Kidney (tissue), 14 donors: ENCODE measurements around the gene JAK1. TPM values are rescaled to one million over a fixed set of nuclear protein-coding genes. Genes with fewer than 3 reads are reported as not detected.

Experiments
- DNase-seq, 5 donors: peaks; one replicate each; pipeline ENCODE4 v3.0.0-alpha.2; 2013 to 2020
- FAIRE-seq: peaks from 2 replicates; lab custom pipeline; 2012; peaks lifted over from hg19 to GRCh38; lab: Jason Lieb, UNC
- H3K27ac ChIP-seq, 2 donors: one replicate each; pipeline ENCODE4 v1.7.0; 2013; ENCODE audit warnings: low read depth in 2 of 2, low read length in 2 of 2, inconsistent platforms in 1 of 2
- H3K27me3 ChIP-seq: one replicate; pipeline ENCODE4 v1.7.1; 2013; ENCODE audit warnings: low read length, inconsistent platforms; ENCODE audit not compliant: control insufficient read depth, insufficient read depth
- H3K36me3 ChIP-seq, 3 donors: one replicate each; pipeline versions ENCODE4 v1.7.0 to v1.7.1; 2013; ENCODE audit warnings: low read length in 3 of 3, control low read depth in 1 of 3, inconsistent platforms in 1 of 3; ENCODE audit not compliant: insufficient read depth in 3 of 3, control insufficient read depth in 2 of 3
- H3K4me1 ChIP-seq, 3 donors: one replicate each; pipeline versions ENCODE4 v1.7.0 to v1.7.1; 2013; ENCODE audit warnings: low read length in 3 of 3, inconsistent platforms in 1 of 3, low read depth in 1 of 3; ENCODE audit not compliant: control insufficient read depth in 2 of 3, insufficient read depth in 2 of 3
- H3K4me3 ChIP-seq, 3 donors: one replicate each; pipeline versions ENCODE4 v1.7.0 to v1.8.1; 2013; ENCODE audit warnings: low read length in 3 of 3, control low read depth in 1 of 3, inconsistent platforms in 1 of 3
- H3K9ac ChIP-seq, 3 donors: one replicate each; pipeline versions ENCODE4 v1.7.0 to v1.7.1; 2013; ENCODE audit warnings: low read length in 3 of 3, control low read depth in 1 of 3, inconsistent platforms in 1 of 3
- H3K9me3 ChIP-seq, 3 donors: one replicate each; pipeline versions ENCODE4 v1.7.0 to v1.7.1; 2013; ENCODE audit warnings: low read length in 3 of 3, control low read depth in 1 of 3, inconsistent platforms in 1 of 3; ENCODE audit not compliant: control insufficient read depth in 2 of 3, insufficient read depth in 1 of 3
- intact Hi-C: fragments of 100-400 bp; cut with DNase I; formaldehyde crosslinking; loops from one replicate; pipeline ENCODE4 v1.11.1; 2022
- polyA plus RNA-seq: library from polyadenylated mRNA; stranded (reverse); fragments of 350-450 nt; fragmentation: Illumina TruSeq; extraction: RNeasy Lipid Tissue Mini Kit (QIAGEN cat#74804); gene quantifications from one replicate; pipeline ENCODE4 v1.2.3, GENCODE V29; 2014; ENCODE audit warnings: low read depth, low replicate concordance; ENCODE audit not compliant: insufficient read depth
- total RNA-seq: library from RNA; stranded (reverse); fragmentation: NEBNext Ultra II Directional; extraction: Animal tissue kit (Norgen Biotek cat#: 25700); gene quantifications from one replicate; pipeline ENCODE4 v1.2.1, GENCODE V29; 2021
- TF ChIP-seq, protein P1 (sequence below): IDR thresholded peaks from 3 replicates; pipeline ENCODE4 v1.5.1; 2012; ENCODE audit warnings: mild to moderate bottlenecking, moderate library complexity, borderline replicate concordance; ENCODE audit not compliant: insufficient read depth; ENCODE audit errors: extremely low read depth
- donor health status: control.
- donor health status: control.
- donor health status: control.
- donor health status: control.
- donor health status: control.
- donor health status: DM: yes; HTN: yes; CAD: no.
- donor health status: Normal renal cell carcinoma (clear cell type).

JAK1 gene
- total and polyA plus RNA-seq, 2 donors from 2014 or later = 33.6 to 173 TPM

DNA sequence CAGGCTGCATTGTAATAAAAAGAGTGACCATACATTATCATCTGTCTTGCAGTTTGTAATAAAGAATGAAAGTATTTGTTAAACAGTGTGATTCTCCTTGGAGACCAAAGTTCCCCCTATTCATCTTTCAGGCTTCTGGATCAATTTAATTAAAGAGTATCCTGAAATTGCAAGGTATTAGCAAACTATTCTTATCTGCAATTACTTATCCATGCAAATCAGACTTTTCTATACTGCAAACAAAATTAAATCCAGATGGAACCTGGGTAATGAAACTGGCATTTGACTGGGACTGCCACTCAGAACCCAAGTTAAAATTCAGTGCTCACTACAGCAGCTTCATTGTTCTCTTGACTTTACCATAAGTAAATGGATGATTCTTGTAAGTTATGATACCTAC is 37.1 kb downstream of the JAK1 start:
- intact Hi-C loops = no loop called here
- Histone ChIP-seq H3K4me3 (no peak overlapping the region), H3K9ac (no peak overlapping the region), H3K9me3 (no peaks in the 10 kb centered on the region), H3K36me3 (no peaks in the 10 kb centered on the region), H3K27me3 (no peaks in the 10 kb centered on the region), H3K4me1 (peaks cover 0 to 17% (median 6%) of the 10 kb centered on the region in 3 donors), H3K27ac (no peak overlapping the region)
- TF ChIP-seq, protein P1, sequence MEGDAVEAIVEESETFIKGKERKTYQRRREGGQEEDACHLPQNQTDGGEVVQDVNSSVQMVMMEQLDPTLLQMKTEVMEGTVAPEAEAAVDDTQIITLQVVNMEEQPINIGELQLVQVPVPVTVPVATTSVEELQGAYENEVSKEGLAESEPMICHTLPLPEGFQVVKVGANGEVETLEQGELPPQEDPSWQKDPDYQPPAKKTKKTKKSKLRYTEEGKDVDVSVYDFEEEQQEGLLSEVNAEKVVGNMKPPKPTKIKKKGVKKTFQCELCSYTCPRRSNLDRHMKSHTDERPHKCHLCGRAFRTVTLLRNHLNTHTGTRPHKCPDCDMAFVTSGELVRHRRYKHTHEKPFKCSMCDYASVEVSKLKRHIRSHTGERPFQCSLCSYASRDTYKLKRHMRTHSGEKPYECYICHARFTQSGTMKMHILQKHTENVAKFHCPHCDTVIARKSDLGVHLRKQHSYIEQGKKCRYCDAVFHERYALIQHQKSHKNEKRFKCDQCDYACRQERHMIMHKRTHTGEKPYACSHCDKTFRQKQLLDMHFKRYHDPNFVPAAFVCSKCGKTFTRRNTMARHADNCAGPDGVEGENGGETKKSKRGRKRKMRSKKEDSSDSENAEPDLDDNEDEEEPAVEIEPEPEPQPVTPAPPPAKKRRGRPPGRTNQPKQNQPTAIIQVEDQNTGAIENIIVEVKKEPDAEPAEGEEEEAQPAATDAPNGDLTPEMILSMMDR = no peak
- FAIRE-seq = no peak
- DNase-seq = no peak

DNA sequence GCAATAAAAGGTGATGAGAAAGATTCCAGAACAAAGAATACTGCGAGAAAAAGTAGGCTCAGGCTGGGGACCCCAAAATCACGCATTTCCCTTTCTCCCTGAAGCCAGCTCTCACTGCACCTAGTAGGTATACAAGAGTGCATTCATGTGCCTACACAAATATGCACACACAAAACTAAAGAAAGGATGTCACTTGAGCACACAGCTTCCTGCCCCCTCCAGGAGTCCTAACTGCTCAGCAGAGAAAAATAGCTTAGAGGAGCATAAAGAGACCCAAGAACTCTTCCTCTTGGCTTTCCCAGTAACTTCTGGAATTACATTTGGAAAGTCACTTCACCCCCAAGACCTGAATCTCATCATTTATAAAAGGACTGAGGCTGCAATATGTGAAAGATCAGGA is 38.0 kb downstream of the JAK1 start:
- no peak overlapping the region for H3K4me3 ChIP-seq
- no peak overlapping the region for H3K9ac ChIP-seq
- no peaks in the 10 kb centered on the region for H3K9me3 ChIP-seq
- no peak overlapping the region for H3K27ac ChIP-seq
- TF ChIP-seq, protein P1 = no peak
- no peak for FAIRE-seq
- no peaks in the 10 kb centered on the region for H3K27me3 ChIP-seq
- intact Hi-C loops = no loop called here
- no peak for DNase-seq
- peaks cover 0 to 14% (median 6%) of the 10 kb centered on the region in 3 donors for H3K4me1 ChIP-seq
- H3K36me3 ChIP-seq = no peaks in the 10 kb centered on the region

DNA sequence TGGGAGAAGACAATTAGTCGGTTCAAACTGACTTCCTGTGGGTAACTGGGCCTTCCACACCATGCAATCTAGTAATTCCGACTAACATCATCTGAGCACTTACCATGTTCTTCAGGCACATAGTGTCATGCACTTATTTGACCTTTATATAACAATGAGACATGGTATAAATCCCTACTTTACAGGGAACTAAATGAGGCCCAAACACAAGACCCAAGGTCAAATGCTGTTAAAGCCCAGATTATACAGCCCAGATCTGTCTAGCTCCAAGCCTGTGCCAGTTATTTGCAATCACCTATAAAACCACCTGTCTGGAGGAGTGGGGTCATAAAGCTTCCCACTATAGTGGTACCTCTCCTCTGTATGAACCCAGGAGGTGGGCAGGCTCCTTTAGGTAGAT is 40.8 kb downstream of the JAK1 start:
- H3K4me3 ChIP-seq = no peak overlapping the region
- no peaks in the 10 kb centered on the region for H3K27me3 ChIP-seq
- intact Hi-C loops = no loop called here
- peaks cover 0 to 21% (median 6%) of the 10 kb centered on the region in 3 donors for H3K4me1 ChIP-seq
- H3K36me3 ChIP-seq = no peaks in the 10 kb centered on the region
- FAIRE-seq (no peak), DNase-seq (no peak)
- no peak overlapping the region for H3K9ac ChIP-seq
- TF ChIP-seq, protein P1 = no peak
- no peak overlapping the region for H3K27ac ChIP-seq
- H3K9me3 ChIP-seq = no peaks in the 10 kb centered on the region

DNA sequence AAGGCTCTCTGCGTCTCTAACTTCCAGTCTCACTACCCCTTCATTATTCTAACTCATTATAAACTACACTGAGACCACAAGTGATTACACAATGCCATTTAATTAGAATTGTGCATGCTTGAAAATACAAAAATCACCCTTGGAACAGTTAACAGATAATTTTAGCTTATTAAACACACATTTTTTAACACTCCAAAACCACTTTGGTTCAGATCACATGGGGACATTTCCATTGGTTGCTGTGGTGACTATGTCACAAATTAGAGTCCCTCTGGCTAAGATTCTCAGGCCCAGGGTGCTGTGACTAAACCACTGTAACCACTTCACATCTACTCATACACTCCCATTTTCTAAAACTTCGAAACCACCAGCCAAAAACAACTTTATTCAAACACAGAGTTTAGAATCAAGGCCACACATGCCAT is 43.0 kb downstream of the JAK1 start:
- Histone ChIP-seq H3K36me3 (no peaks in the 10 kb centered on the region), H3K9ac (no peak overlapping the region), H3K9me3 (no peaks in the 10 kb centered on the region), H3K27ac (no peak overlapping the region), H3K27me3 (no peaks in the 10 kb centered on the region), H3K4me1 (peaks cover 0 to 19% (median 6%) of the 10 kb centered on the region in 3 donors), H3K4me3 (no peak overlapping the region)
- TF ChIP-seq, protein P1 = no peak
- FAIRE-seq (no peak), DNase-seq (no peak)
- intact Hi-C loops = no loop called here
